Ishikawa (cell line): ENCODE data around the gene BSPH1.

Experiments
- CEBPB ChIP-seq: IDR thresholded peaks from 2 replicates; pipeline ENCODE4 v1.6.1; 2012
- CREB1 ChIP-seq: IDR thresholded peaks from 2 replicates; pipeline ENCODE4 v1.6.1; 2012; ENCODE audit warnings: low read depth
- EGR1 ChIP-seq: IDR thresholded peaks from 2 replicates; pipeline ENCODE4 v1.6.1; 2012
- EP300 ChIP-seq: IDR thresholded peaks from 2 replicates; pipeline ENCODE4 v1.6.1; 2012; ENCODE audit warnings: borderline replicate concordance
- FOXM1 ChIP-seq: IDR thresholded peaks from 2 replicates; pipeline ENCODE4 v1.6.1; 2012; ENCODE audit warnings: low read depth, borderline replicate concordance
- NFIC ChIP-seq: IDR thresholded peaks from 2 replicates; pipeline ENCODE4 v1.6.1; 2012
- RAD21 ChIP-seq: IDR thresholded peaks from 2 replicates; pipeline ENCODE4 v1.6.1; 2012; ENCODE audit warnings: low read depth
- TAF1 ChIP-seq: IDR thresholded peaks from 2 replicates; pipeline ENCODE4 v1.6.1; 2012; ENCODE audit warnings: low read depth, mild to moderate bottlenecking
- TCF12 ChIP-seq: IDR thresholded peaks from 2 replicates; pipeline ENCODE4 v1.6.1; 2012; ENCODE audit warnings: low read depth
- TEAD4 ChIP-seq: IDR thresholded peaks from 2 replicates; pipeline ENCODE4 v1.6.1; 2012
- YY1 ChIP-seq: IDR thresholded peaks from 2 replicates; pipeline ENCODE4 v1.6.1; 2012; ENCODE audit warnings: low read depth
- ZBTB7A ChIP-seq: IDR thresholded peaks from 2 replicates; pipeline ENCODE4 v1.6.1; 2012; ENCODE audit warnings: low read depth
- TF ChIP-seq, protein P1 (sequence below): IDR thresholded peaks from 2 replicates; pipeline ENCODE4 v1.6.1; 2012; ENCODE audit warnings: low read depth, mild to moderate bottlenecking
- TF ChIP-seq, protein P2 (sequence below): IDR thresholded peaks from 2 replicates; pipeline ENCODE4 v1.6.1; 2012
- TF ChIP-seq, protein P3 (sequence below): IDR thresholded peaks from 2 replicates; pipeline ENCODE4 v1.6.1; 2012

Gene BSPH1

DNA sequence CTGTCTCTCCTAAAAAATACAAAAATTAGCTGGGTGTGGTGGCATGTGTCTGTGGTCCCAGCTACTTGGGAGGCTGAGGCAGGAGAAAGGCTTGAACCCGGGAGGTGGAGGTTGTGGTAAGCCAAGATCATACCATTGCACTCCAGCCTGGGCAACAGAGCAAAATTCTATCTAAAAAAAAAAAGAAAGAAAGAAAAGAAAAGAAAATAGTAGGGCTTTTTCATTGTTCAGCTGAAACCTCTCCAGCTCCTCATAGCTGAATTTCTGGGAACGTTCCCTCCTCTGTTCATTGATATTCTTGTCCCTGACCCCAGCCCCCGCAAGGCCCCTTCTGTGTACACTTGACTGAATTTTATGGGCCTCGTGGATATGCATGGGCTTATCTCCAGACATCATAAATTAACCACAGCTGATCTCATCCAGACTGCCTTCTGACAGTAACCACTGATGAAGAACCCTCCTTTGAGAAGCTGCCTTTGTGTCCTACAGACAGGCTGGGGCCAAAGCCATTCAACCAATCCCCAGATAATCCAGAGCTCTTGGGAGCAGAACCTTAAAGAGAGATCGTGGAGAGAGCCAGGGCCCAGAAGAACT lies 2.3 kb upstream of the BSPH1 start, which contains the start of gene ELSPBP1:
ELSPBP1 (plus strand) TSS at position 424 of the 594 bp plus-strand sequence. CDS start 14,036 bp downstream, outside the sequence.
- no peak for TF ChIP-seq YY1
- TF ChIP-seq TEAD4: no peak
- no peak for TF ChIP-seq EGR1
- no peak for TF ChIP-seq EP300
- no peak for TF ChIP-seq CREB1
- TF ChIP-seq, protein P1, sequence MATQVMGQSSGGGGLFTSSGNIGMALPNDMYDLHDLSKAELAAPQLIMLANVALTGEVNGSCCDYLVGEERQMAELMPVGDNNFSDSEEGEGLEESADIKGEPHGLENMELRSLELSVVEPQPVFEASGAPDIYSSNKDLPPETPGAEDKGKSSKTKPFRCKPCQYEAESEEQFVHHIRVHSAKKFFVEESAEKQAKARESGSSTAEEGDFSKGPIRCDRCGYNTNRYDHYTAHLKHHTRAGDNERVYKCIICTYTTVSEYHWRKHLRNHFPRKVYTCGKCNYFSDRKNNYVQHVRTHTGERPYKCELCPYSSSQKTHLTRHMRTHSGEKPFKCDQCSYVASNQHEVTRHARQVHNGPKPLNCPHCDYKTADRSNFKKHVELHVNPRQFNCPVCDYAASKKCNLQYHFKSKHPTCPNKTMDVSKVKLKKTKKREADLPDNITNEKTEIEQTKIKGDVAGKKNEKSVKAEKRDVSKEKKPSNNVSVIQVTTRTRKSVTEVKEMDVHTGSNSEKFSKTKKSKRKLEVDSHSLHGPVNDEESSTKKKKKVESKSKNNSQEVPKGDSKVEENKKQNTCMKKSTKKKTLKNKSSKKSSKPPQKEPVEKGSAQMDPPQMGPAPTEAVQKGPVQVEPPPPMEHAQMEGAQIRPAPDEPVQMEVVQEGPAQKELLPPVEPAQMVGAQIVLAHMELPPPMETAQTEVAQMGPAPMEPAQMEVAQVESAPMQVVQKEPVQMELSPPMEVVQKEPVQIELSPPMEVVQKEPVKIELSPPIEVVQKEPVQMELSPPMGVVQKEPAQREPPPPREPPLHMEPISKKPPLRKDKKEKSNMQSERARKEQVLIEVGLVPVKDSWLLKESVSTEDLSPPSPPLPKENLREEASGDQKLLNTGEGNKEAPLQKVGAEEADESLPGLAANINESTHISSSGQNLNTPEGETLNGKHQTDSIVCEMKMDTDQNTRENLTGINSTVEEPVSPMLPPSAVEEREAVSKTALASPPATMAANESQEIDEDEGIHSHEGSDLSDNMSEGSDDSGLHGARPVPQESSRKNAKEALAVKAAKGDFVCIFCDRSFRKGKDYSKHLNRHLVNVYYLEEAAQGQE: no peak
- no peak for TF ChIP-seq RAD21
- no peak for TF ChIP-seq TCF12
- TF ChIP-seq, protein P2, sequence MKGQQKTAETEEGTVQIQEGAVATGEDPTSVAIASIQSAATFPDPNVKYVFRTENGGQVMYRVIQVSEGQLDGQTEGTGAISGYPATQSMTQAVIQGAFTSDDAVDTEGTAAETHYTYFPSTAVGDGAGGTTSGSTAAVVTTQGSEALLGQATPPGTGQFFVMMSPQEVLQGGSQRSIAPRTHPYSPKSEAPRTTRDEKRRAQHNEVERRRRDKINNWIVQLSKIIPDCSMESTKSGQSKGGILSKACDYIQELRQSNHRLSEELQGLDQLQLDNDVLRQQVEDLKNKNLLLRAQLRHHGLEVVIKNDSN: no peak
- no peak for TF ChIP-seq FOXM1
- TF ChIP-seq ZBTB7A: no peak
- TF ChIP-seq, protein P3, sequence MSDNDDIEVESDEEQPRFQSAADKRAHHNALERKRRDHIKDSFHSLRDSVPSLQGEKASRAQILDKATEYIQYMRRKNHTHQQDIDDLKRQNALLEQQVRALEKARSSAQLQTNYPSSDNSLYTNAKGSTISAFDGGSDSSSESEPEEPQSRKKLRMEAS: no peak
- no peak for TF ChIP-seq CEBPB
- no peak for TF ChIP-seq NFIC
- TF ChIP-seq TAF1: no peak

DNA sequence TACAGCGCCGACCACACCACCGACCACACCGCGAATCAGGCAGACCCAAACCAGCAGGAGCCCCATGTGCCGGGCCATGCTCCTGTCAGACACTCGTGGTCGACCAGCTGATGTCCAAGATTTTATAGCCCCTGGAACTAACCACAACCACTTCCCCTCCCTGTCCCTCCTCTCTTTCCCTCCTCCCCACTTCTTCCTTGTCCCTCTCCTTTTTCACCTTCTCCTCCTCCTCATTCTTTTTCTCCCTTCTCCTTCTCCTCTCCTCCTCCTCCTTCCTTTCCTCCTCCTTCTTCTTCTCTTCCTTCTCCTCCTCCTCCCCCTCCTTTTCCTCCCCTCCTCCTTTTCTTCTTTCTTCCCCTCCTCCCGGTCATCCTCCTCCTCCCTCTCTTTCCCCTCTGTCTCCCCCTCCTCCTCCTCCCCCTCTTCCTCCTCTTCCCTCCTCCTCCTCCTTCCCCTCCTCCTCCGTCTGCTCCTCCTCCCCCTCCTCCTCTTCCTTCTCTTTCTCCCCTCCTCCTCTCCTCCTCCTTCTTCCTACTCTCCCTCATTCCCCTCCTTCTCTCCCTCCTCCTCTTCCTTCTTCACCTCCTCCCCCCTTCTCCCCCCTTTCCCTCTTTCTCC lies 670 bp downstream of the BSPH1 start:
- TF ChIP-seq NFIC: no peak
- no peak for TF ChIP-seq EP300
- no peak for TF ChIP-seq ZBTB7A
- TF ChIP-seq FOXM1: no peak
- TF ChIP-seq TCF12: no peak
- no peak for TF ChIP-seq TEAD4
- TF ChIP-seq, protein P2: no peak
- no peak for TF ChIP-seq EGR1
- TF ChIP-seq, protein P1: no peak

DNA sequence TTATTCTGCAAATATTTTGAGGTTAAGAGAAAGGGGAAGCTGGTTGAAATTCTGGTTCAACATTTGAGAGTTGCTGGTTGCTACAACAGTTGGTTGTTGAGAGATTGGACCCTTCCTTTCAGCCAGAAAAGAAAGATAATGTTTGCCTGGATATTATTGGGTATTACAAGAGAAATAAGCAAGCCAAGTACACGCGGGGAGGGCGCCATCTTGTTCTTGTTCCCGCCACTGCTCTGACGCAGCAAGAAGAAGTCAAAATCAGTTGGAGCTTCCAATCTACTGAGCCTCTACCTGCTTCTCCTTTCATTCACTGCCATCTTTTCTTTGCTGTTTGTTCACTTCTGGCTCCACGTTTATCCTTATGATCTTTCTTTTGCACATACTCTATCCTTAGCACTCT lies 18.4 kb downstream of the BSPH1 start:
- no peak for TF ChIP-seq EP300
- TF ChIP-seq CREB1: no peak
- no peak for TF ChIP-seq EGR1
- TF ChIP-seq ZBTB7A: no peak
- TF ChIP-seq RAD21: no peak
- TF ChIP-seq TAF1: no peak
- TF ChIP-seq, protein P3: no peak
- TF ChIP-seq TCF12: no peak
- no peak for TF ChIP-seq FOXM1
- TF ChIP-seq, protein P1: no peak

DNA sequence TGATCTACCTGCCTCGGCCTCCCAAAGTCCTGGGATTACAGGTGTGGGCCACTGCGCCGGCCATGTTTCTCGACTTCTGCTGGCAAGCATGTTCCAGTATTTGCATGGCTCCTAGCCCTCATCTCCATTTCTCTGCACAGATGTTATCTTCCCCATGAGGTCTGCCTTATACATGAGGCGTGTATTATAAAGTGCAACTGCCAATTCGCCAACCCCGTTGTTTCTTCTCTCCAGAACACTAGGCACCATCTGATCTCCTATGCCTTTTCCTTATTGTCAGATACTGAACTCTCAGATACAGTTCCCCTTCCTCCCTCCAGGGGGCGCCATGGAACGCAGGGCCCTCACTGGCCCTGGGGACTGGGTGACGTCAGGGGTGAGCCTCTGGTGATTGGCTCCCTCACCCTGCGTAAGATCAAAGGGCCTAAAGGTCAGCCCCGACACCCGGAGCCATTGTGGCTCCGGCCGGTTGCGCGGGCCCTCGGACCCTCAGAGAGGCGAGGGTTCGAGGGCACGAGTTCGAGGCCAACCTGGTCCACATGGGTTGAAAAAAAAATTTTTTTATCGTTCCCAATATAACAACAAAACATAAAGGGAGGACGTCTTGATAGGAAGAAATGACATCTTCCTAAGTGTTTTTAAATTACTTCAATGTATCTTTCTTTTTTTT lies 42.0 kb downstream of the BSPH1 start:
- TF ChIP-seq YY1: 0 out of 2 replicates have a peak, but pooled peaks have one; percentile 22
